Panc1 (cell line): Measurements from ENCODE around the gene TRPM1.

Experiments used
- CTCF ChIP-seq: fragments of 450-650 bp; IDR thresholded peaks from 2 replicates; pipeline ENCODE4 v1.5.1; 2017; ENCODE audit warnings: mild to moderate bottlenecking
- POLR2AphosphoS5 ChIP-seq: IDR thresholded peaks from 2 replicates; pipeline ENCODE4 v1.6.1; 2012; ENCODE audit warnings: mild to moderate bottlenecking, low read depth, low read length, moderate library complexity
- TCF7L2 ChIP-seq: IDR thresholded peaks from 2 replicates; pipeline ENCODE4 v1.6.1; 2011; ENCODE audit warnings: mild to moderate bottlenecking, low read depth, low read length, inconsistent platforms

GRCh38 chr15:30969724-30970123, 131.8 kb downstream of the TRPM1 start:
- TF ChIP-seq CTCF (no peak), TCF7L2 (no peak), POLR2AphosphoS5 (no peak)
